ENCODE results near the gene TEAD1. TPM values are rescaled to one million over a fixed set of nuclear protein-coding genes. Genes with fewer than 3 reads are reported as not detected.
A peak's percentile ranks its signal among the peaks of the same experiment; 100 is the strongest.

Gene TEAD1
- polyA plus RNA-seq, 1 experiment = 113 TPM

DNA sequence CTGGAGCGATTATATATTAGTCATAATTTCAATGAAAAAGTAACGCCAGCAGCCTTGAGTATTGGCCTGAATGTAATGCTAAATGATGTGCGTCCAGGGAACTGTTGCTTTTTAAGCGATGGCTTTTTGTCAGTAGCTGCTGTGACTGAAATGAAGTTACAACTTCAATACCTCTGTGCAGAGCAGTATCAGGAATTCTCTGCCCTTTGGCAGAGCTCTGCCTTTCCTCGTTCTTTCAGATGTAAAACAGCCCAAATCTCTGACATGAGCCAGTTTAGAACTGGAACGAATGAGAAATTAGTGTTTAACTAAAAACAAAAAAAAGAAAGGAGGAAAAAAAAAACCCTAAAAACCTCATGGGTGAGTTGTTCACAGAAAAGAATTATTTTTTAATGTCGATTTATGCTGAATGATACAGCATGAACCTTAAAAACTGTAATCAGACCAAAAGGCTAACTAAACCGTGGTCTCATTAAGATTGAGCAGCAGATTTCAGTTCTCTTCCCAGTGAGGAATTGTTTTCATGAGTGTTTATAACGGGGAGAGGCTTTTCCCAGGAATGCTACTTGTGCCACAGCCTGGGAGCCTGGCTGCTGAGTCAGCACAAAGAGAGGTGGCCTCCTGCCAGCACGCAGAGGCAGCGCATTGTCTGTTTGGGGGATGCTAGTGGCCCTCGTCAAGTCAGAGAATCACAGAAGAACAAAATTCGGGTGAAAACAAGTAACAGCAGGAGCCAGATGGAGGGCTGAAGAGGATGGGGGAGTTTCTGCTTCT lies 188.7 kb downstream of the TEAD1 start:
- Histone ChIP-seq H3K4me3 (ENCODE audit: low read depth, low read length) (no peak overlapping the region; the same call in 1 of the 2 replicates), H3K27me3 (ENCODE audit: control insufficient read depth, insufficient read depth, low read length) (no peaks in the 10 kb centered on the region), H3K27ac (ENCODE audit: low read depth, low read length) (peak overlapping the region; percentile 53), H3K9me3 (ENCODE audit: control insufficient read depth, insufficient read depth, low read length) (no peaks in the 10 kb centered on the region)
- TF ChIP-seq, protein P1, sequence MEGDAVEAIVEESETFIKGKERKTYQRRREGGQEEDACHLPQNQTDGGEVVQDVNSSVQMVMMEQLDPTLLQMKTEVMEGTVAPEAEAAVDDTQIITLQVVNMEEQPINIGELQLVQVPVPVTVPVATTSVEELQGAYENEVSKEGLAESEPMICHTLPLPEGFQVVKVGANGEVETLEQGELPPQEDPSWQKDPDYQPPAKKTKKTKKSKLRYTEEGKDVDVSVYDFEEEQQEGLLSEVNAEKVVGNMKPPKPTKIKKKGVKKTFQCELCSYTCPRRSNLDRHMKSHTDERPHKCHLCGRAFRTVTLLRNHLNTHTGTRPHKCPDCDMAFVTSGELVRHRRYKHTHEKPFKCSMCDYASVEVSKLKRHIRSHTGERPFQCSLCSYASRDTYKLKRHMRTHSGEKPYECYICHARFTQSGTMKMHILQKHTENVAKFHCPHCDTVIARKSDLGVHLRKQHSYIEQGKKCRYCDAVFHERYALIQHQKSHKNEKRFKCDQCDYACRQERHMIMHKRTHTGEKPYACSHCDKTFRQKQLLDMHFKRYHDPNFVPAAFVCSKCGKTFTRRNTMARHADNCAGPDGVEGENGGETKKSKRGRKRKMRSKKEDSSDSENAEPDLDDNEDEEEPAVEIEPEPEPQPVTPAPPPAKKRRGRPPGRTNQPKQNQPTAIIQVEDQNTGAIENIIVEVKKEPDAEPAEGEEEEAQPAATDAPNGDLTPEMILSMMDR (IDR thresholded peaks at IDR 0.05; ENCODE audit: low read depth, low read length) = no peak
- CTCF ChIA-PET = interaction anchor here (1.1 to 1.2 kb wide), 4 partner anchors 25 to 574 kb away, joined by 3 read pairs; no protein-coding TSS in a partner anchor
- peak; percentile 73 for DNase-seq (ENCODE audit: low read depth, low spot score)
- POLR2A ChIA-PET = interaction anchor here (0.7 kb wide), 1 partner anchor 8 kb away, joined by 4 read pairs; no protein-coding TSS in a partner anchor

DNA sequence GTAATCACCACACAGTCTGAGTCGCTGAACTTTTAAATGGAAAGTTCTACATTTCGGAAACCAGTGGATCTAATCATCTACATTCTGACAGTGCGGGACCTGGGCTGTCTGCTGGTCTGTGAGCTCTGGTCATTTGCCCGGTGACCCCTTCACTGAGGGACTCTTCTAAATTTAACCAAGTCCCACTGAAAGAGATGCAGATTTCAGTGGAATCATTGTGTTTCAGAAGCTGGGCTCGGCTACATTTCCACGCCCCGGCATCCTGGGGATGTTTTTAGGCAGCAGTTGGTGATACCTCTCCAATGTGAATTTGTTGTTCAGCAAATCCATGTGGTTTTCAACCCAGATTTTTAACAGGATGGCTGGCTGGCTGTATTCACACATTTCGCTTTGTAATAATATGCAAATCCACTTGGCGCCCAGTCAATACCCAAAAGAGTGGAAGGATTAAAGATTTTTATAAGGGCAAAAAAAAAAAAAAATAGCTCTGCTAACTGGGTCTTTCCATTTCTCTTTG lies 189.4 kb downstream of the TEAD1 start:
- CTCF ChIA-PET = interaction anchor here (1.1 to 1.2 kb wide), 6 partner anchors 14 to 575 kb away, joined by 3 read pairs; no protein-coding TSS in a partner anchor

DNA sequence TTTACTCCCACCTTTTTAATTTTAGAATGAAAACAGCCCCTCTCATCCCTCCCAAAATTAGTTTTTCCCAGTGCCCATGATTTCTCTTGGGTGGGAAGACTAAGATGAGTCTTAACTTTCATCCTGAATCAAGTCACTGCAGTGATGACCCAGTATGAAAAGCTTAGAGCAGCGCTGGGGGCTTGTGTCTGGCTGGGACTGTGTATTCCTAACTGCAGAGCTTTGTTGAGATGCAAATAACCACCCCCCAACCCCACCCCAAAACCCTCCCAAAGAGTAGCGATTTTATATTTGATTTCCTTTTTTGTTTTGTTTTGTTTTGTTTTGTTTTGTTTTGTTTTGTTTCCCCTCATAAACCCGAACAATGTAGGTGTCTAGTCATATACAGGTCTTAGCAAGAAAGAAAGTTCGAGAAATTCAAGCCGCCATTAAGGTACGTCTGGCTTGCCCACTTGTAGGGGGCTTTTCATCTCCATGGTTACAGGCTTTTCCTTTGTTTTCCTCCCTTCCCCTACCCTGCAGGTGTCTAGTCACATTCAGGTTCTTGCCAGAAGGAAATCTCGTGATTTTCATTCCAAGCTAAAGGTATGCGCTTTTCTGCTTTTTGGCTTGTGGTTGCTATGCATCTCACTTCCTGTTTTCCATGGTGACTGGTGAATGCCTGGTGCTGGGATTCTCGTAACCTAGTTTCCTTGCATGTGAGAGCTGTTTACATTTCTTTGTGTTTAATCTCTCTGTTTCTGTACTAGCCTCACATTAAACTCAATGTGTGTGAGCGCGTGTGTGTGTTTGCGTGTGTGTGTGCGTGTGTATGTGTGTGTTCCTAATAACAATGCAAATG lies 190.3 kb downstream of the TEAD1 start:
- H3K9me3 ChIP-seq (ENCODE audit: control insufficient read depth, insufficient read depth, low read length) = no peaks in the 10 kb centered on the region
- POLR2A ChIA-PET = interaction anchor here (0.5 to 1.1 kb wide), 3 partner anchors 19 to 190 kb away, joined by 4 to 6 read pairs (median 4); partner anchors contain the start of gene TEAD1
- DNase-seq (ENCODE audit: low read depth, low spot score) = peak; percentile 85
- CTCF ChIA-PET = interaction anchor here (0.5 to 1.3 kb wide), 7 partner anchors 15 to 576 kb away, joined by 3 to 6 read pairs (median 3); no protein-coding TSS in a partner anchor
- no peak overlapping the region for H3K4me3 ChIP-seq (ENCODE audit: low read depth, low read length)
- peak overlapping the region; percentile 86 for H3K27ac ChIP-seq (ENCODE audit: low read depth, low read length)
- H3K27me3 ChIP-seq (ENCODE audit: control insufficient read depth, insufficient read depth, low read length) = no peaks in the 10 kb centered on the region
- TF ChIP-seq, protein P1 (IDR thresholded peaks at IDR 0.05; ENCODE audit: low read depth, low read length) = no peak

More for the DNA sequence above, 189.4 kb downstream of the TEAD1 start:
- Histone ChIP-seq H3K27ac (ENCODE audit: low read depth, low read length) (no peak overlapping the region), H3K4me3 (ENCODE audit: low read depth, low read length) (no peak overlapping the region), H3K9me3 (ENCODE audit: control insufficient read depth, insufficient read depth, low read length) (no peaks in the 10 kb centered on the region), H3K27me3 (ENCODE audit: control insufficient read depth, insufficient read depth, low read length) (no peaks in the 10 kb centered on the region)
- POLR2A ChIA-PET = interaction anchor here (0.7 kb wide), 1 partner anchor 189 kb away, joined by 6 read pairs; the partner anchor contains the start of gene TEAD1
- DNase-seq (ENCODE audit: low read depth, low spot score) = no peak
- TF ChIP-seq, protein P1 (IDR thresholded peaks at IDR 0.05; ENCODE audit: low read depth, low read length) = no peak

DNA sequence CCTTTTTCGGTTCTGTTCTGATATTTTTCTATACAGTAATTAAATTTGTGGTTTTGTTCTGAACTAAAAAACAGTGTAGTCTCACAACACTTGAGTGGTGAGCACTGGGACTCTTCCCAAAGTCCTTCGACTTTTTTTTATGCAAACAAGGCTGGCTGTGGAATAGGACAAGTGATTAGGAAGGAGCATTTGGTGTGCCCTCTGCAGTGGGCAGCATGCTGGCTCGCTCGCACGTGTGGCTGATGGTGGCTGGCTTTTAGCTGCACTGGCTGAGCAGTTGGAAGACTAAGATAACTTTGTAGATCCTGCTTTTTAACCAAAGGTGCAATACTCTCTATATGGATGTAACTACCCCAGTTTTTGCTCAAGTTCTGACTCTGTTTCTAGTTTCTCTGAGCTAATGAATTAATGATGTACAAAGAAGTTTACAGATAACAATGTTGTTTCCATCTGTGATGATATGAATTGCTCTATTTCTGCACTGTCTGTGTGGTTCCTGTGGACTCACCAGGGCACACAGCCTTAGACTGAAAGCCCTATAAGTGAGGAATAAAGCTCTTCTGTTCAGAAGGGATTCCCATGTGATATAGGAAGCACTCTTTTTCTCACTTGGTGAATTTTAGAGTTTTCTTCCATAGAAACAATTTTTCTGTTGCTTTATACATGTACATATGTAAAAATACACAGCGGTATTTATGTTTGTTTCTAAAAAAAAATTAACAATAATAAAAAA lies 191.8 kb downstream of the TEAD1 start:
- Histone ChIP-seq H3K27me3 (ENCODE audit: control insufficient read depth, insufficient read depth, low read length) (no peaks in the 10 kb centered on the region), H3K4me3 (ENCODE audit: low read depth, low read length) (no peak overlapping the region), H3K27ac (ENCODE audit: low read depth, low read length) (no peak overlapping the region), H3K9me3 (ENCODE audit: control insufficient read depth, insufficient read depth, low read length) (no peaks in the 10 kb centered on the region)
- ChIA-PET CTCF (interaction anchor here (0.7 to 3.7 kb wide), 2 partner anchors 23 to 229 kb away, joined by 3 to 22 read pairs; no protein-coding TSS in a partner anchor), POLR2A (no interaction called here)
- TF ChIP-seq, protein P1 (IDR thresholded peaks at IDR 0.05; ENCODE audit: low read depth, low read length) = no peak
- no peak for DNase-seq (ENCODE audit: low read depth, low spot score)

All from AG04450 (cell line).